SK-N-SH treated with all-trans-retinoic acid at 6 μM for 48 hours (cell line): ENCODE results near the gene ZNF618.

Source experiments
- BACH2 ChIP-seq: fragments of 250-450 bp; sonication (Bioruptor Pico); IDR thresholded peaks from 2 replicates; pipeline ENCODE4 v1.9.0; 2021; ENCODE audit warnings: mild to moderate bottlenecking, borderline replicate concordance
- CREB5 ChIP-seq: fragments of 250-450 bp; sonication (Bioruptor Pico); IDR thresholded peaks from 2 replicates; pipeline ENCODE4 v1.5.1; 2020; ENCODE audit warnings: low read depth, mild to moderate bottlenecking, moderate library complexity
- PATZ1 ChIP-seq: fragments of 250-450 bp; sonication (Bioruptor Pico); IDR thresholded peaks from 2 replicates; pipeline ENCODE4 v1.8.0; 2020; ENCODE audit warnings: mild to moderate bottlenecking, moderate library complexity, borderline replicate concordance
- PPARA ChIP-seq: fragments of 250-450 bp; sonication (Bioruptor Pico); IDR thresholded peaks from 2 replicates; pipeline ENCODE4 v1.5.0; 2020; ENCODE audit warnings: mild to moderate bottlenecking, borderline replicate concordance
- TSHZ2 ChIP-seq: fragments of 250-450 bp; sonication (Bioruptor Pico); IDR thresholded peaks from 2 replicates; pipeline ENCODE4 v1.5.0; 2020; ENCODE audit warnings: mild to moderate bottlenecking, moderate library complexity
- ZFP3 ChIP-seq: fragments of 250-450 bp; sonication (Bioruptor Pico); IDR thresholded peaks from 2 replicates; pipeline ENCODE4 v1.5.0; 2020; ENCODE audit warnings: mild to moderate bottlenecking, moderate library complexity

- TF ChIP-seq PATZ1 (CRISPR knock-in tag) (no peak), TSHZ2 (no peak), BACH2 (CRISPR knock-in tag) (no peak), PPARA (CRISPR knock-in tag) (no peak), ZFP3 (no peak), CREB5 (no peak)
Observed at GRCh38 chr9:113879911-113880310, 3.8 kb downstream of the ZNF618 start.
